ENCODE results near the gene ZKSCAN2.
A peak's percentile ranks its signal among the peaks of the same experiment; 100 is the strongest.

The ZKSCAN2 gene

DNA sequence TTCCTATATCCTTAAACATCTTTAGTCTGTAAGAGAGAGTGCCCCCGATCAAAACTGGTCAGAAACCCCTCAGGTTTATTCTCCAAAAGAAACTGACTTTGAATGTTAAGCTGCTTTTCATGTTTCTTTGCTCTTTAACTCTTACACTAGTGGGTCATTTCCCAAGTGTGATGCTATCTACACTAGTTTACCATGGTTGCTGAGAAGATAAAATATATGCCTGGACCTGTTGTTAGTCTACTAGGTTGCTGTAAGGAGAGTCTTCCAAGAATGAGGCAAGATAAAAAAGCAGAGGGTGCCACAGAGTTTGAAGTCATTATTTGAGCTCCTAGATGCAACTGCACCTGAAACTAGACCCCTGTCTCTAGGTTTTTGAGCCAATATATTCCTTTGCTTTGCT is 12.2 kb upstream of the ZKSCAN2 start:
- Histone ChIP-seq H3K9me3 (replicated peaks; ENCODE audit: insufficient read depth, low read length) (no peaks in the 10 kb centered on the region), H3K27ac (ENCODE audit: low read length) (no peak overlapping the region), H3K27me3 (replicated peaks; ENCODE audit: insufficient read depth, low read length) (no peaks in the 10 kb centered on the region), H3K4me2 (ENCODE audit: low read depth, low read length) (no peak overlapping the region), H3K4me3 (ENCODE audit: low read length) (no peak overlapping the region), H3K9ac (ENCODE audit: low read length) (no peak overlapping the region), H3K9me2 (replicated peaks; ENCODE audit: insufficient read depth, low read length) (no peaks in the 10 kb centered on the region), H3K36me3 (replicated peaks; ENCODE audit: insufficient read depth, low read length) (no peaks in the 10 kb centered on the region), H3F3A (ENCODE audit: insufficient read depth, low read length) (no peaks in the 10 kb centered on the region), H2AFZ (ENCODE audit: low read length) (no peak overlapping the region), H3K79me2 (ENCODE audit: low read length) (no peaks in the 10 kb centered on the region), H4K20me1 (ENCODE audit: insufficient read depth, low read length) (no peaks in the 10 kb centered on the region), H3K4me1 (ENCODE audit: low read length) (no peaks in the 10 kb centered on the region)
- TF ChIP-seq EZH2phosphoT487 (IDR thresholded peaks at IDR 0.05; ENCODE audit: low read length) (no peak), EZH2 (optimal IDR thresholded peaks at IDR 0.05; ENCODE audit: low read depth, low read length) (no peak), CTCF (IDR thresholded peaks at IDR 0.05; ENCODE audit: low read length) (no peak)
- DNase-seq = no peak

- no peak for DNase-seq
- Histone ChIP-seq H3F3A (ENCODE audit: insufficient read depth, low read length) (no peaks in the 10 kb centered on the region), H3K9me3 (replicated peaks; ENCODE audit: insufficient read depth, low read length) (no peaks in the 10 kb centered on the region), H2AFZ (ENCODE audit: low read length) (no peak overlapping the region), H4K20me1 (ENCODE audit: insufficient read depth, low read length) (no peaks in the 10 kb centered on the region), H3K9me2 (replicated peaks; ENCODE audit: insufficient read depth, low read length) (no peaks in the 10 kb centered on the region), H3K4me2 (ENCODE audit: low read depth, low read length) (no peak overlapping the region), H3K4me3 (ENCODE audit: low read length) (no peak overlapping the region), H3K79me2 (ENCODE audit: low read length) (peaks cover 7% of the 10 kb centered on the region; the same call in 1 of the 2 replicates), H3K4me1 (ENCODE audit: low read length) (no peaks in the 10 kb centered on the region), H3K27ac (ENCODE audit: low read length) (no peak overlapping the region), H3K27me3 (replicated peaks; ENCODE audit: insufficient read depth, low read length) (no peaks in the 10 kb centered on the region), H3K9ac (ENCODE audit: low read length) (no peak overlapping the region), H3K36me3 (replicated peaks; ENCODE audit: insufficient read depth, low read length) (no peaks in the 10 kb centered on the region)
- TF ChIP-seq EZH2phosphoT487 (IDR thresholded peaks at IDR 0.05; ENCODE audit: low read length) (no peak), CTCF (IDR thresholded peaks at IDR 0.05; ENCODE audit: low read length) (no peak), EZH2 (optimal IDR thresholded peaks at IDR 0.05; ENCODE audit: low read depth, low read length) (no peak)
Observed at GRCh38 chr16:25265968-25266367, 8.3 kb upstream of the ZKSCAN2 start.

DNA sequence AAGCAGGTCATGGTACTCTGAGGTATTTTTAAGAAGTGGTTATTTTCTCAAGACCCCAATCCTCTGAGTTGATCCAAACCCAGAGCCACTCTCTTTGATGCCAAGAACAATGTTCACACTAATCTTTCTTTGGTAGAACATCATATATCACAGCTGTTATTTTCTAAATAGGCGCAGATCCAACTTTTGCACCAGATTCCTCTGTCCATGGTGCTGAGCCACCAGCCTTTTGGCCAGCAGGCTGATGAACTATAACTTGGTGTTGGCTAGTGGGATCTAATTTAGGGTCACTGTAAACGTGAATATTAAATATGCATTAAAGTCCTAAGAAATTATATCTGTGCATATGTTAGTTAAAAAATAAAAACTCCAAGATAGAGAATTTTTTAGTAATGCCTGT is 7.0 kb upstream of the ZKSCAN2 start:
- H3K9me3 ChIP-seq (replicated peaks; ENCODE audit: insufficient read depth, low read length) = no peaks in the 10 kb centered on the region
- no peaks in the 10 kb centered on the region for H3F3A ChIP-seq (ENCODE audit: insufficient read depth, low read length)
- no peaks in the 10 kb centered on the region for H3K27me3 ChIP-seq (replicated peaks; ENCODE audit: insufficient read depth, low read length)
- no peaks in the 10 kb centered on the region for H4K20me1 ChIP-seq (ENCODE audit: insufficient read depth, low read length)
- no peak for TF ChIP-seq CTCF (IDR thresholded peaks at IDR 0.05; ENCODE audit: low read length)
- TF ChIP-seq EZH2 (optimal IDR thresholded peaks at IDR 0.05; ENCODE audit: low read depth, low read length) = no peak
- TF ChIP-seq EZH2phosphoT487 (IDR thresholded peaks at IDR 0.05; ENCODE audit: low read length) = no peak
- H3K4me2 ChIP-seq (ENCODE audit: low read depth, low read length) = no peak overlapping the region
- peaks cover 19% of the 10 kb centered on the region for H3K79me2 ChIP-seq (ENCODE audit: low read length)
- no peak overlapping the region for H3K4me3 ChIP-seq (ENCODE audit: low read length)
- H3K36me3 ChIP-seq (replicated peaks; ENCODE audit: insufficient read depth, low read length) = no peaks in the 10 kb centered on the region
- H3K4me1 ChIP-seq (ENCODE audit: low read length) = no peaks in the 10 kb centered on the region
- DNase-seq = peak; percentile 14
- H3K9ac ChIP-seq (ENCODE audit: low read length) = no peak overlapping the region
- H2AFZ ChIP-seq (ENCODE audit: low read length) = no peak overlapping the region
- no peaks in the 10 kb centered on the region for H3K9me2 ChIP-seq (replicated peaks; ENCODE audit: insufficient read depth, low read length)
- H3K27ac ChIP-seq (ENCODE audit: low read length) = no peak overlapping the region
